Loucy (cell line): ENCODE measurements around the gene PKD2.
"Not testable (repeated sequence)": the region's sequence is repeated elsewhere in the genome, so short reads cannot be mapped to it uniquely, and the experiment has no call there.

Experiments
- H2AFZ ChIP-seq: fragments of 200-600 bp; sonication (generic); 2 replicates; pipeline ENCODE4 v1.6.0; 2016; ENCODE audit warnings: antibody characterized with exemption, mild to moderate bottlenecking, low read length, moderate library complexity
- H3F3A ChIP-seq: fragments of 200-600 bp; 2 replicates; pipeline ENCODE4 v1.6.0; 2016; ENCODE audit warnings: antibody characterized with exemption, low read depth, mild to moderate bottlenecking
- H3K27me3 ChIP-seq: fragments of 200-600 bp; sonication (generic); 2 replicates; pipeline ENCODE4 v1.6.1; 2014; ENCODE audit warnings: low read length, mild to moderate bottlenecking; ENCODE audit not compliant: insufficient read depth, poor library complexity, severe bottlenecking
- H3K36me3 ChIP-seq: fragments of 200-600 bp; sonication (generic); 2 replicates; pipeline ENCODE4 v1.6.1; 2016; ENCODE audit warnings: low read length; ENCODE audit not compliant: insufficient read depth
- H3K4me1 ChIP-seq: fragments of 200-600 bp; sonication (generic); 2 replicates; pipeline ENCODE4 v1.5.1; 2014; ENCODE audit warnings: low read length, mild to moderate bottlenecking; ENCODE audit not compliant: insufficient read depth, poor library complexity, severe bottlenecking
- H3K4me2 ChIP-seq: fragments of 200-600 bp; sonication (generic); 2 replicates; pipeline ENCODE4 v1.6.0; 2014; ENCODE audit warnings: antibody characterized with exemption, low read length, low read depth, mild to moderate bottlenecking; ENCODE audit not compliant: poor library complexity, severe bottlenecking
- H3K4me3 ChIP-seq: fragments of 200-600 bp; sonication (generic); 2 replicates; pipeline ENCODE4 v1.5.1; 2014; ENCODE audit warnings: low read length, mild to moderate bottlenecking, mixed read lengths; ENCODE audit not compliant: poor library complexity, severe bottlenecking
- H3K79me2 ChIP-seq: fragments of 200-600 bp; sonication (generic); 2 replicates; pipeline ENCODE4 v1.6.1; 2014; ENCODE audit warnings: low read length; ENCODE audit not compliant: insufficient read depth
- H3K9ac ChIP-seq: fragments of 200-600 bp; sonication (generic); 2 replicates; pipeline ENCODE4 v1.6.0; 2014; ENCODE audit warnings: mild to moderate bottlenecking, low read depth, low read length, moderate library complexity; ENCODE audit not compliant: poor library complexity, severe bottlenecking
- H3K9me2 ChIP-seq: fragments of 200-600 bp; sonication (generic); replicated peaks from 2 replicates; pipeline ENCODE4 v1.6.1; 2016; ENCODE audit warnings: low read depth, low read length, mixed read lengths
- H3K9me3 ChIP-seq: fragments of 200-600 bp; sonication (generic); 2 replicates; pipeline ENCODE4 v1.6.1; 2014; ENCODE audit warnings: mild to moderate bottlenecking, antibody characterized with exemption, low read length, low read depth; ENCODE audit not compliant: insufficient read depth
- H4K20me1 ChIP-seq: fragments of 200-600 bp; sonication (generic); 2 replicates; pipeline ENCODE4 v1.6.0; 2014; ENCODE audit warnings: antibody characterized with exemption, low read length, mild to moderate bottlenecking; ENCODE audit not compliant: insufficient read depth, poor library complexity, severe bottlenecking
- CTCF ChIP-seq: fragments of 200-600 bp; sonication (generic); conservative IDR thresholded peaks from 2 replicates; pipeline ENCODE4 v1.5.1; 2014; ENCODE audit warnings: mild to moderate bottlenecking, antibody characterized with exemption, low read length
- EZH2phosphoT487 ChIP-seq: fragments of 200-600 bp; IDR thresholded peaks from 2 replicates; pipeline ENCODE4 v1.6.1; 2018; ENCODE audit warnings: antibody characterized with exemption, mild to moderate bottlenecking, moderate library complexity, borderline replicate concordance

Gene PKD2

GRCh38 chr4:88112856-88113255 lies 105.4 kb downstream of the PKD2 start:
- Histone ChIP-seq H3K4me2 (no peak overlapping the region), H3K4me1 (no peaks in the 10 kb centered on the region), H3F3A (no peaks in the 10 kb centered on the region), H3K4me3 (no peak overlapping the region), H2AFZ (no peak overlapping the region), H3K9me2 (no peaks in the 10 kb centered on the region), H3K79me2 (no peaks in the 10 kb centered on the region), H3K9ac (no peak overlapping the region), H3K36me3 (no peaks in the 10 kb centered on the region), H3K9me3 (no peaks in the 10 kb centered on the region), H4K20me1 (no peaks in the 10 kb centered on the region), H3K27me3 (no peaks in the 10 kb centered on the region)
- TF ChIP-seq EZH2phosphoT487 (no peak), CTCF (no peak)

- Histone ChIP-seq H3K36me3 (no peaks in the 10 kb centered on the region), H3K4me2 (no peak overlapping the region), H3K9me2 (no peaks in the 10 kb centered on the region), H3K4me3 (no peak overlapping the region), H3K9ac (no peak overlapping the region), H3K9me3 (peaks cover 10% of the 10 kb centered on the region; the same call in 1 of the 2 replicates), H3F3A (no peaks in the 10 kb centered on the region), H4K20me1 (no peaks in the 10 kb centered on the region), H3K4me1 (no peaks in the 10 kb centered on the region), H3K79me2 (no peaks in the 10 kb centered on the region), H2AFZ (no peak overlapping the region), H3K27me3 (no peaks in the 10 kb centered on the region)
- TF ChIP-seq CTCF (no peak), EZH2phosphoT487 (no peak)
These were observed 108.2 kb downstream of the PKD2 start for GRCh38 chr4:88115587-88115986.

- H3K79me2 ChIP-seq = no peaks in the 10 kb centered on the region
- H4K20me1 ChIP-seq = no peaks in the 10 kb centered on the region
- TF ChIP-seq CTCF = no peak
- no peak for TF ChIP-seq EZH2phosphoT487
- H3K9ac ChIP-seq = no peak overlapping the region
- peaks cover 17% of the 10 kb centered on the region; the same call in 1 of the 2 replicates for H3K9me3 ChIP-seq
- H3K9me2 ChIP-seq = no peaks in the 10 kb centered on the region
- no peak overlapping the region for H3K4me3 ChIP-seq
- H3K36me3 ChIP-seq = no peaks in the 10 kb centered on the region
- no peaks in the 10 kb centered on the region for H3F3A ChIP-seq
- no peaks in the 10 kb centered on the region for H3K4me1 ChIP-seq
- H3K4me2 ChIP-seq = no peak overlapping the region
- no peak overlapping the region for H2AFZ ChIP-seq
- H3K27me3 ChIP-seq = no peaks in the 10 kb centered on the region
These were observed 112.5 kb downstream of the PKD2 start for GRCh38 chr4:88119943-88120342.

- H3K4me3 ChIP-seq, H3F3A ChIP-seq, H3K27me3 ChIP-seq, H3K36me3 ChIP-seq, H3K4me2 ChIP-seq, H3K9me2 ChIP-seq, H3K9ac ChIP-seq, H4K20me1 ChIP-seq, H3K4me1 ChIP-seq, H2AFZ ChIP-seq, H3K79me2 ChIP-seq: not testable (repeated sequence)
- H3K9me3 ChIP-seq = peaks cover 17% of the 10 kb centered on the region; the same call in 1 of the 2 replicates
These were observed 114.8 kb downstream of the PKD2 start for GRCh38 chr4:88122260-88122659.
